Smooth muscle cell of the brain vasculature (primary cell): ENCODE data around the gene GPC5.

ENCODE experiments used
- DNase-seq: peaks from one replicate; pipeline ENCODE4 v3.0.0-alpha.2; 2012; ENCODE audit warnings: low read depth, low spot score

The GPC5 gene

DNA sequence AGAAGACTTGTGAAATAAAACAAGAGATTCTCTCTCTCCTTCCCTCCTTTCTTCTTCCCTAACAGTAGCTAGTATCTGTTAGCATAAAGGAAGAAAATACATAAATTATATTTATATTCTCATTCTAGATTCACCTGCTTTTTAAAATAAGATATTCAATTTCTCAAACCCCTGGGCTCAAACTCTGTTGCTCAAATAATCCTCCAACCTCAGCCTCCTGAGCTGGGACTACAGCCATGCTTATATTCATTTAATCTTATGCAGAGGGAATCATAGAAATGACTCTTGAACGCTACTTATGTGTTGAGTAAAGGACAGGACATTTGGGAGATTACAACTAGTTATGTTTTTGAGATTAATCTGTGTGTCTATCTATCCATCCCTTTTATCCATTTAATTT, 56.2 kb downstream of the GPC5 start:
- no peak for DNase-seq

DNA sequence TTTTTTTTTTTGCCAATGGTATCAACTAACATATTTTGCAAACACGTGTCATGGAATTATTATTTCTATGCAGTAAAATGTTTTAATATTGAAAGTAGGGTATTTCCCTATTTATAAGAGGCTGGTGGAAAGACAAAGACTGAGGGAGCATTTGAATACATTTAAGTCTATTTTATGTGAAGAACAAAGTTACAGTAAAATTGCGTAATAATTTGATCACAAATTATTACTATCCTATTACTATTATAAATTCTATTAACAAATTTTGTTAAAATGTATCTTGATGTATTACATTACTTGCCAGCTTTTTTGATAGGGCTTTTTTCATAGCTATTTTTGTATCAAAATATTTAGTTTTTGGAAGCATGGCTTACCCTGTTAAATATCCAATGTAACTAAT, 58.4 kb downstream of the GPC5 start:
- no peak for DNase-seq

GRCh38 chr13:91459485-91459884, 61.1 kb downstream of the GPC5 start:
- DNase-seq: no peak

- no peak for DNase-seq
Observed at GRCh38 chr13:91464336-91464735, 65.9 kb downstream of the GPC5 start.

GRCh38 chr13:91467236-91467635, 68.8 kb downstream of the GPC5 start:
- DNase-seq: no peak

GRCh38 chr13:91468301-91468700, 69.9 kb downstream of the GPC5 start:
- no peak for DNase-seq

- DNase-seq: no peak
Observed at GRCh38 chr13:91470084-91470621, 71.7 kb downstream of the GPC5 start.

GRCh38 chr13:91470681-91471080, 72.3 kb downstream of the GPC5 start:
- no peak for DNase-seq

DNA sequence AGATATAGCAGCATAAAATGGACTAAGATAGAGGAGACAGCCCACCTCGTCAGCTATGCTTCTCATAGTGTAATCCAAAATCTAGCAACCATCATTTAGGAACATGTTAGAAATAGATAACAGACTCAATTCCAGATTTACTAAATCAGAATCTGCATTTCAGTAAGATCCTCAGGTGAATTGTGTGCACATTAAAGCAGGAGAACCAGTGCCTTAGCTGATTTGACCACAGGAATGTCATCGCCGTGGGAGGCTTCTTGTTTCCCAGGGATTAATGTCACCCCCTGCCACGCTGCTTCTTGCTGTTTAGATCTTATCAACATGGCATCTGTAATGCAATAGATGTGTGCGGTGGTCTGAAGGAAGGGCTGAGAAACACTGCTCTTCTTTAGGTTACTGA, 84.0 kb downstream of the GPC5 start:
- no peak for DNase-seq

GRCh38 chr13:91491980-91492379, 93.6 kb downstream of the GPC5 start:
- no peak for DNase-seq

GRCh38 chr13:91493442-91493841, 95.0 kb downstream of the GPC5 start:
- DNase-seq: no peak

DNA sequence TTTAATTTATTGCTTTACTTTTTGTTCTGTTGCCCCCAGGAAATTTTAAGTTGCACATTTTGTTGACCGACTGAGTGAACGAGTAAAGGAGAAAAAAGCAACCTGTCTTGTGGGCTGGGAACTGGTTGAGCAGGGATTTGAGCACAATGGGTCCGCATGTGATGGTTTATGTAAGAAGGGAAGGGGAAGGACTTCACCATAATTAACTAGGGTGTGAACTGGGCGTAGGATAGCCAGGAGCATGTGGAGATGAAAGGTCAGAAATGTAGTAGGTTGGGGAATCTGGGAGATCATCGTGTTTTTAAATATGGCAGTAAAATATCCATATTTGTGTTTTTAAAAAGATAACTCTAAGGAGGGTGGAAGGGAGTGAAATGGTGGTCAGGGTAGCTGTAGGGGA, 99.9 kb downstream of the GPC5 start:
- DNase-seq: no peak

DNA sequence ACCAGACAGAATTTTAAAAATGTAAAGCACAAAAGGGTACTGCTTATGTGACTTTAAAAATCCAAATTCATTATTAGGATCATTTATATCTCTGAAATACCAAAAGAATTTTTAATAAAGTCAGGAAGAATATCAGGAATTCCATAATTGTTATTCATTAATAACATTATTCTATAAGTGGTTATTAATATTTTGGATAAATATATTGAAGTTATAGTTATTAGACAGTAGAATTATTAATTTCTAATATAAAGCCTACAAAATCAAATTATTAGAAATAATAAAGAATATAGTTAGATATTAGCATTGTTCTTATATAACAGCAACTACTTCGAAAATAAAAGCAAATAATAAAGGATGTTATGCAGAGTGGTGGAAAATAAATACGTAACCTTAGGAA, 105.8 kb downstream of the GPC5 start:
- DNase-seq: no peak

DNA sequence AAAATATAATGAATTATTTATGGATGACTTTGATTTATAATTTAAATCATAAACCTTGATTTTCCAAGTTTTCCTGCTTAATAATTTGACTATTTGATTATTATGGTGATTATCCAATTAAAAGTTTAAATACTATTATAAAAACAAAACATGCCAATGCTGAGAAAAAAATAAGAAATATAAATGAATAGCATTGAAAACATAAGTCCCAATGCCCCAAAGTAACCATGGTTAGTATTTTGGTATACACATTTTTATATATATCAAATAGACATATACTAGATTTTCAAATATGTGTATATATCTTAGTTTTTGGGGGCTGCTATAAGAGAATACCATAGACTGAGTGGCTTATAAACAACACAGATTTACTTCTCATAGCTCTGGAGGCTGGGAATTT, 108.3 kb downstream of the GPC5 start:
- DNase-seq: no peak

- DNase-seq: no peak
Observed at GRCh38 chr13:91510058-91510457, 111.6 kb downstream of the GPC5 start.

DNA sequence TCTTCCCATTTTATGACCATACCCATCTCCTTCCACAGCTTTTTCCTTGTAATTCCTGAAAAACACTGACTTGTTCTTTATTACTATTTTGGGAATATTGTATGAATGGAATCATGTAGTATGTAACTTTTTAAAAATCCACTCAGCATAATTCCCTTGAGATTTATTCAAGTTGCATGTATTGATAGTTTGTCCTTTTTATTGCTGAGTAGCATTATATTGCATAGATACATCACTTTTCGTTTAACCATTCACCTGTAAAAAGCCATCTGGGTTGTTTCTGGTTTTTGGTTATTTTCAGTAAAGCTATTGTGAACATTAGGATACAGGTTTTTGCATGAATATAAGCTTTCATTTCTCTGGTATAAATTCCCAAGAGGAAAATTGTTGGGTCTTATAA, 115.4 kb downstream of the GPC5 start:
- DNase-seq: no peak

GRCh38 chr13:91516799-91517198, 118.4 kb downstream of the GPC5 start:
- no peak for DNase-seq

GRCh38 chr13:91520952-91521351, 122.5 kb downstream of the GPC5 start:
- peak; percentile 7 for DNase-seq

GRCh38 chr13:91523116-91523515, 124.7 kb downstream of the GPC5 start:
- no peak for DNase-seq

GRCh38 chr13:91526543-91527033, 128.2 kb downstream of the GPC5 start:
- DNase-seq: no peak

GRCh38 chr13:91529739-91530482, 131.5 kb downstream of the GPC5 start:
- DNase-seq: no peak

DNA sequence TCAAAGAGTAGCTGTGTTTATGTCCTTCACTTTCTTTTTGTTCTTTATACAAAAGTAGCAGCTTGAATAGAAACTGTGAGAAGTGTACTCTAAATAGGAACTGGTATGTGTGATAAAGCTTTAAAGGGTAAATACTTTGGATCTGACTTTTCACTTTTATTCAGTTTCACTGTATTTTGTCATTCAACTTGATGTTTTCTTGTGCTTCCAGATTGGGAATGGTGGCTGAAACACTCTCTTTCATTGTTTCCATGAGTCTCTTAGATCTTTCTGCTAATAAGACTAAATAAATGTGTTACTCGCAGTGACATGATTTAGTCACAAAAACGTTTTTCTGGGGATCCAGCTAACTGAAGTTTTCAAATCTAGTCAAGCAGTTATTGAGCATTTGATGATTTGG, 133.2 kb downstream of the GPC5 start:
- DNase-seq: no peak

GRCh38 chr13:91533354-91533753, 134.9 kb downstream of the GPC5 start:
- no peak for DNase-seq

GRCh38 chr13:91534996-91535395, 136.6 kb downstream of the GPC5 start:
- DNase-seq: no peak
